ENCODE results near the gene CREB3L1. TPM values are rescaled to one million over a fixed set of nuclear protein-coding genes. Genes with fewer than 3 reads are reported as not detected.
A peak's percentile ranks its signal among the peaks of the same experiment; 100 is the strongest.

The CREB3L1 gene
- total and polyA plus RNA-seq, 2 of the 13 experiments (the other 11 are each of a cell fraction or from before 2014, with no cell fraction given): not detected

- TF ChIP-seq TFE3 (CRISPR knock-in tag; IDR thresholded peaks at IDR 0.05) (no peak), ZFP91 (CRISPR knock-in tag; IDR thresholded peaks at IDR 0.05; ENCODE audit: borderline replicate concordance) (no peak), SP5 (CRISPR knock-in tag; IDR thresholded peaks at IDR 0.05; ENCODE audit: borderline replicate concordance, low read depth) (peak; percentile 76), NFE2L2 (IDR thresholded peaks at IDR 0.05; ENCODE audit: low read length) (no peak), SRSF9 (IDR thresholded peaks at IDR 0.05; ENCODE audit: borderline replicate concordance, insufficient read depth, low read depth, low read length, poor library complexity, severe bottlenecking) (no peak), ZNF234 (CRISPR knock-in tag; conservative IDR thresholded peaks at IDR 0.05) (no peak), JUNB (CRISPR knock-in tag; IDR thresholded peaks at IDR 0.05; ENCODE audit: borderline replicate concordance) (no peak), AGO1 (IDR thresholded peaks at IDR 0.05; ENCODE audit: low read depth, low read length, poor library complexity, severe bottlenecking) (no peak), CTCF (CRISPR knock-in tag; IDR thresholded peaks at IDR 0.05) (0 out of 2 replicates have a peak, but pooled peaks have one; percentile 10), HBP1 (CRISPR knock-in tag; IDR thresholded peaks at IDR 0.05; ENCODE audit: low read depth) (no peak), NFYC (CRISPR knock-in tag; IDR thresholded peaks at IDR 0.05) (no peak), CC2D1A (CRISPR knock-in tag; IDR thresholded peaks at IDR 0.05) (no peak)
- TF ChIP-seq, protein P1, sequence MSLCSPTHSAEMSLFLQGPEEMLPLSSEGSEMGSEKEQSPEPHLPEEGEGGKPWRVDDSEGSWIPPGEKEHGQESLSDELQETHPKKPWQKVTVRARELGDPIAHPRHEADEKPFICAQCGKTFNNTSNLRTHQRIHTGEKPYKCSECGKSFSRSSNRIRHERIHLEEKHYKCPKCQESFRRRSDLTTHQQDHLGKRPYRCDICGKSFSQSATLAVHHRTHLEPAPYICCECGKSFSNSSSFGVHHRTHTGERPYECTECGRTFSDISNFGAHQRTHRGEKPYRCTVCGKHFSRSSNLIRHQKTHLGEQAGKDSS (CRISPR knock-in tag; IDR thresholded peaks at IDR 0.05; ENCODE audit: borderline replicate concordance, low read depth): peak; percentile 41; the same call in 1 of the 2 replicates
- TF ChIP-seq, protein P2, sequence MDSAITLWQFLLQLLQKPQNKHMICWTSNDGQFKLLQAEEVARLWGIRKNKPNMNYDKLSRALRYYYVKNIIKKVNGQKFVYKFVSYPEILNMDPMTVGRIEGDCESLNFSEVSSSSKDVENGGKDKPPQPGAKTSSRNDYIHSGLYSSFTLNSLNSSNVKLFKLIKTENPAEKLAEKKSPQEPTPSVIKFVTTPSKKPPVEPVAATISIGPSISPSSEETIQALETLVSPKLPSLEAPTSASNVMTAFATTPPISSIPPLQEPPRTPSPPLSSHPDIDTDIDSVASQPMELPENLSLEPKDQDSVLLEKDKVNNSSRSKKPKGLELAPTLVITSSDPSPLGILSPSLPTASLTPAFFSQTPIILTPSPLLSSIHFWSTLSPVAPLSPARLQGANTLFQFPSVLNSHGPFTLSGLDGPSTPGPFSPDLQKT (CRISPR knock-in tag; IDR thresholded peaks at IDR 0.05; ENCODE audit: borderline replicate concordance): no peak
- TF ChIP-seq, protein P3, sequence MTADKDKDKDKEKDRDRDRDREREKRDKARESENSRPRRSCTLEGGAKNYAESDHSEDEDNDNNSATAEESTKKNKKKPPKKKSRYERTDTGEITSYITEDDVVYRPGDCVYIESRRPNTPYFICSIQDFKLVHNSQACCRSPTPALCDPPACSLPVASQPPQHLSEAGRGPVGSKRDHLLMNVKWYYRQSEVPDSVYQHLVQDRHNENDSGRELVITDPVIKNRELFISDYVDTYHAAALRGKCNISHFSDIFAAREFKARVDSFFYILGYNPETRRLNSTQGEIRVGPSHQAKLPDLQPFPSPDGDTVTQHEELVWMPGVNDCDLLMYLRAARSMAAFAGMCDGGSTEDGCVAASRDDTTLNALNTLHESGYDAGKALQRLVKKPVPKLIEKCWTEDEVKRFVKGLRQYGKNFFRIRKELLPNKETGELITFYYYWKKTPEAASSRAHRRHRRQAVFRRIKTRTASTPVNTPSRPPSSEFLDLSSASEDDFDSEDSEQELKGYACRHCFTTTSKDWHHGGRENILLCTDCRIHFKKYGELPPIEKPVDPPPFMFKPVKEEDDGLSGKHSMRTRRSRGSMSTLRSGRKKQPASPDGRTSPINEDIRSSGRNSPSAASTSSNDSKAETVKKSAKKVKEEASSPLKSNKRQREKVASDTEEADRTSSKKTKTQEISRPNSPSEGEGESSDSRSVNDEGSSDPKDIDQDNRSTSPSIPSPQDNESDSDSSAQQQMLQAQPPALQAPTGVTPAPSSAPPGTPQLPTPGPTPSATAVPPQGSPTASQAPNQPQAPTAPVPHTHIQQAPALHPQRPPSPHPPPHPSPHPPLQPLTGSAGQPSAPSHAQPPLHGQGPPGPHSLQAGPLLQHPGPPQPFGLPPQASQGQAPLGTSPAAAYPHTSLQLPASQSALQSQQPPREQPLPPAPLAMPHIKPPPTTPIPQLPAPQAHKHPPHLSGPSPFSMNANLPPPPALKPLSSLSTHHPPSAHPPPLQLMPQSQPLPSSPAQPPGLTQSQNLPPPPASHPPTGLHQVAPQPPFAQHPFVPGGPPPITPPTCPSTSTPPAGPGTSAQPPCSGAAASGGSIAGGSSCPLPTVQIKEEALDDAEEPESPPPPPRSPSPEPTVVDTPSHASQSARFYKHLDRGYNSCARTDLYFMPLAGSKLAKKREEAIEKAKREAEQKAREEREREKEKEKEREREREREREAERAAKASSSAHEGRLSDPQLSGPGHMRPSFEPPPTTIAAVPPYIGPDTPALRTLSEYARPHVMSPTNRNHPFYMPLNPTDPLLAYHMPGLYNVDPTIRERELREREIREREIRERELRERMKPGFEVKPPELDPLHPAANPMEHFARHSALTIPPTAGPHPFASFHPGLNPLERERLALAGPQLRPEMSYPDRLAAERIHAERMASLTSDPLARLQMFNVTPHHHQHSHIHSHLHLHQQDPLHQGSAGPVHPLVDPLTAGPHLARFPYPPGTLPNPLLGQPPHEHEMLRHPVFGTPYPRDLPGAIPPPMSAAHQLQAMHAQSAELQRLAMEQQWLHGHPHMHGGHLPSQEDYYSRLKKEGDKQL (CRISPR knock-in tag; IDR thresholded peaks at IDR 0.05; ENCODE audit: low read depth): no peak
Measured at GRCh38 chr11:46254133-46254491, 23.4 kb upstream of the CREB3L1 start (continued).
